Measurements from ENCODE around the gene UVRAG.

DNA sequence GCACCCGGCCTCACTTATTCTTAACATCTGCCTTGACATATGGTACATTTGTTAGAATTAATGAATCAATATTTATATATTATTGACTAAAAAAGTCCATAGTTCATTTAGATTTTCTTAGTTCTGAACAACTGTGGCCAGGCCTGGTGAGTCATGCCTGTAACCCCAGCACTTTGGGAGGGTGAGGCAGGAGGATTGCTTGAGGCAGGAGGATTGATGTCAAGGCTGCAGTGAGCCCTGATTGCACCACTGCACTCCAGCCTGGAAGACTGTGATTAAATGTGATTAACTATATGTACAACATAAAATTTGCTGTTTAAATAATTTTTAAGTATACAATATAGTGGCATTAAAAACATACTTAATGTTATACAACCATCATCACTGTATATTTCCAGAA, 5.6 kb downstream of the UVRAG start:
- TF ChIP-seq, protein P1, sequence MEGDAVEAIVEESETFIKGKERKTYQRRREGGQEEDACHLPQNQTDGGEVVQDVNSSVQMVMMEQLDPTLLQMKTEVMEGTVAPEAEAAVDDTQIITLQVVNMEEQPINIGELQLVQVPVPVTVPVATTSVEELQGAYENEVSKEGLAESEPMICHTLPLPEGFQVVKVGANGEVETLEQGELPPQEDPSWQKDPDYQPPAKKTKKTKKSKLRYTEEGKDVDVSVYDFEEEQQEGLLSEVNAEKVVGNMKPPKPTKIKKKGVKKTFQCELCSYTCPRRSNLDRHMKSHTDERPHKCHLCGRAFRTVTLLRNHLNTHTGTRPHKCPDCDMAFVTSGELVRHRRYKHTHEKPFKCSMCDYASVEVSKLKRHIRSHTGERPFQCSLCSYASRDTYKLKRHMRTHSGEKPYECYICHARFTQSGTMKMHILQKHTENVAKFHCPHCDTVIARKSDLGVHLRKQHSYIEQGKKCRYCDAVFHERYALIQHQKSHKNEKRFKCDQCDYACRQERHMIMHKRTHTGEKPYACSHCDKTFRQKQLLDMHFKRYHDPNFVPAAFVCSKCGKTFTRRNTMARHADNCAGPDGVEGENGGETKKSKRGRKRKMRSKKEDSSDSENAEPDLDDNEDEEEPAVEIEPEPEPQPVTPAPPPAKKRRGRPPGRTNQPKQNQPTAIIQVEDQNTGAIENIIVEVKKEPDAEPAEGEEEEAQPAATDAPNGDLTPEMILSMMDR (IDR thresholded peaks at IDR 0.05; ENCODE audit: low read depth, low read length, missing input control), result no peak
- TF ChIP-seq YY1 (IDR thresholded peaks at IDR 0.05) (no peak), GABPA (IDR thresholded peaks at IDR 0.05 in 1 of 2, conservative IDR thresholded peaks at IDR 0.05 in 1 of 2) (no peak), RAD21 (IDR thresholded peaks at IDR 0.05) (no peak), JUND (IDR thresholded peaks at IDR 0.05) (no peak), FOXA1 (IDR thresholded peaks at IDR 0.05) (no peak), RXRA (IDR thresholded peaks at IDR 0.05) (no peak), SP1 (IDR thresholded peaks at IDR 0.05) (no peak), TAF1 (conservative IDR thresholded peaks at IDR 0.05) (no peak), NR2F2 (IDR thresholded peaks at IDR 0.05) (no peak)
- TF ChIP-seq, protein P2, sequence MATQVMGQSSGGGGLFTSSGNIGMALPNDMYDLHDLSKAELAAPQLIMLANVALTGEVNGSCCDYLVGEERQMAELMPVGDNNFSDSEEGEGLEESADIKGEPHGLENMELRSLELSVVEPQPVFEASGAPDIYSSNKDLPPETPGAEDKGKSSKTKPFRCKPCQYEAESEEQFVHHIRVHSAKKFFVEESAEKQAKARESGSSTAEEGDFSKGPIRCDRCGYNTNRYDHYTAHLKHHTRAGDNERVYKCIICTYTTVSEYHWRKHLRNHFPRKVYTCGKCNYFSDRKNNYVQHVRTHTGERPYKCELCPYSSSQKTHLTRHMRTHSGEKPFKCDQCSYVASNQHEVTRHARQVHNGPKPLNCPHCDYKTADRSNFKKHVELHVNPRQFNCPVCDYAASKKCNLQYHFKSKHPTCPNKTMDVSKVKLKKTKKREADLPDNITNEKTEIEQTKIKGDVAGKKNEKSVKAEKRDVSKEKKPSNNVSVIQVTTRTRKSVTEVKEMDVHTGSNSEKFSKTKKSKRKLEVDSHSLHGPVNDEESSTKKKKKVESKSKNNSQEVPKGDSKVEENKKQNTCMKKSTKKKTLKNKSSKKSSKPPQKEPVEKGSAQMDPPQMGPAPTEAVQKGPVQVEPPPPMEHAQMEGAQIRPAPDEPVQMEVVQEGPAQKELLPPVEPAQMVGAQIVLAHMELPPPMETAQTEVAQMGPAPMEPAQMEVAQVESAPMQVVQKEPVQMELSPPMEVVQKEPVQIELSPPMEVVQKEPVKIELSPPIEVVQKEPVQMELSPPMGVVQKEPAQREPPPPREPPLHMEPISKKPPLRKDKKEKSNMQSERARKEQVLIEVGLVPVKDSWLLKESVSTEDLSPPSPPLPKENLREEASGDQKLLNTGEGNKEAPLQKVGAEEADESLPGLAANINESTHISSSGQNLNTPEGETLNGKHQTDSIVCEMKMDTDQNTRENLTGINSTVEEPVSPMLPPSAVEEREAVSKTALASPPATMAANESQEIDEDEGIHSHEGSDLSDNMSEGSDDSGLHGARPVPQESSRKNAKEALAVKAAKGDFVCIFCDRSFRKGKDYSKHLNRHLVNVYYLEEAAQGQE (IDR thresholded peaks at IDR 0.05), result no peak
- TF ChIP-seq, protein P3, sequence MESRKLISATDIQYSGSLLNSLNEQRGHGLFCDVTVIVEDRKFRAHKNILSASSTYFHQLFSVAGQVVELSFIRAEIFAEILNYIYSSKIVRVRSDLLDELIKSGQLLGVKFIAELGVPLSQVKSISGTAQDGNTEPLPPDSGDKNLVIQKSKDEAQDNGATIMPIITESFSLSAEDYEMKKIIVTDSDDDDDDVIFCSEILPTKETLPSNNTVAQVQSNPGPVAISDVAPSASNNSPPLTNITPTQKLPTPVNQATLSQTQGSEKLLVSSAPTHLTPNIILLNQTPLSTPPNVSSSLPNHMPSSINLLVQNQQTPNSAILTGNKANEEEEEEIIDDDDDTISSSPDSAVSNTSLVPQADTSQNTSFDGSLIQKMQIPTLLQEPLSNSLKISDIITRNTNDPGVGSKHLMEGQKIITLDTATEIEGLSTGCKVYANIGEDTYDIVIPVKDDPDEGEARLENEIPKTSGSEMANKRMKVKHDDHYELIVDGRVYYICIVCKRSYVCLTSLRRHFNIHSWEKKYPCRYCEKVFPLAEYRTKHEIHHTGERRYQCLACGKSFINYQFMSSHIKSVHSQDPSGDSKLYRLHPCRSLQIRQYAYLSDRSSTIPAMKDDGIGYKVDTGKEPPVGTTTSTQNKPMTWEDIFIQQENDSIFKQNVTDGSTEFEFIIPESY (IDR thresholded peaks at IDR 0.05), result no peak
- TF ChIP-seq, protein P4, sequence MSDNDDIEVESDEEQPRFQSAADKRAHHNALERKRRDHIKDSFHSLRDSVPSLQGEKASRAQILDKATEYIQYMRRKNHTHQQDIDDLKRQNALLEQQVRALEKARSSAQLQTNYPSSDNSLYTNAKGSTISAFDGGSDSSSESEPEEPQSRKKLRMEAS (IDR thresholded peaks at IDR 0.05), result no peak
